GM20000 (cell line): ENCODE data around the gene PRKAA1.
"Not testable (repeated sequence)": the region's sequence is repeated elsewhere in the genome, so short reads cannot be mapped to it uniquely, and the experiment has no call there.

Source experiments
- DNase-seq: peaks from one replicate; pipeline ENCODE4 v3.0.0; 2012; ENCODE audit warnings: low spot score
- CTCF ChIP-seq: IDR thresholded peaks from 2 replicates; pipeline ENCODE4 v1.5.1; 2012; ENCODE audit warnings: mild to moderate bottlenecking, control low read depth; ENCODE audit errors: extremely low read depth, missing control alignments

The PRKAA1 gene

GRCh38 chr5:40791715-40792139 lies 6.4 kb downstream of the PRKAA1 start:
- no peak for DNase-seq
- TF ChIP-seq CTCF, result no peak

DNA sequence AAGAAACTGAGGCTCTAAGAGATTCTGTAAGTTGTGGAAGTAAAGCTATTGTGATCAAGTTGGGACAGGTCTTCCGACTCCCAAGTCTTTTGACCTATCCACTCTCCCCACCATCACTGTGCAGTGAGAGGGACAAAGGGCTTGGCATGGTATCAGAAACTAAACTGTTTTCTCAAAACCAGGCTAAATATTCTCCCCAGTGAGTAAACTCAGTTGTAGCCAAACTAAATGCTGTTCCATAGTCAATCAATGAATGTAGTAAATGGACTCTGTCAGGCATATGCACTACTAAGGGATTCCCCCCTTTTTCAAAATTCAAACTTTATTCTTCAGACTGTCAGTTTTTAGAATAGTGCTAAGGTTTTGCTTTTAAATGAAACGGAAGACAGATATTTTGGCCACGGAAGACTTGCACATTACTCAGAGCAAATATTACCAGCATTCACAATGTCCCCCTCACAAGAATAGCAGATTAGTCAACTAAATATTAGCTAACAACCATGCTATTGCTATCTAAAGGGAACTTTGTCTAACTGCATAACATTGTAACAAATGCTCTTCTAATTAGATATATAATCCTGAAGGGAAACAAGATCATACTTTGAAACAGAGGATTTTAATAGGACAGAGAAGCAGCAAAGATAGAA lies 7.1 kb downstream of the PRKAA1 start:
- no peak for TF ChIP-seq CTCF
- no peak for DNase-seq

DNA sequence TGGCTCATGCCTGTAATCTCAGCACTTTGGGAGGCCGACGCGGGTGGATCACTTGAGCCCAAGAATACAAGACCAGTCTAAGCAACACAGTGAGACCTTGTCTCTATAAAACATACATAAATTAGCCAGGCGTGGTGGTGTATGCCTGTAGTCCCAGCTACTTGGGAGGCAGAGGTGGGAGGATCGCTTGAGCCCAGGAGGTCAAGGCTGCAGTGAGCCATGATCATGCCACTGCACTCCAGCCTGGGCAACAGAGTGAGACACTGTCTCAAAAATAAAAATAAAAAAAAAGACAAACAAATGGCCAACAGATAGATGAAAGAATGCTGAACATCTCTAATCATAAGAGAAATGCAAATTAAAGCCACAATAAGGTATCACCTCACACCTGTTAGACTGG lies 9.2 kb downstream of the PRKAA1 start:
- DNase-seq, result not testable (repeated sequence)

DNA sequence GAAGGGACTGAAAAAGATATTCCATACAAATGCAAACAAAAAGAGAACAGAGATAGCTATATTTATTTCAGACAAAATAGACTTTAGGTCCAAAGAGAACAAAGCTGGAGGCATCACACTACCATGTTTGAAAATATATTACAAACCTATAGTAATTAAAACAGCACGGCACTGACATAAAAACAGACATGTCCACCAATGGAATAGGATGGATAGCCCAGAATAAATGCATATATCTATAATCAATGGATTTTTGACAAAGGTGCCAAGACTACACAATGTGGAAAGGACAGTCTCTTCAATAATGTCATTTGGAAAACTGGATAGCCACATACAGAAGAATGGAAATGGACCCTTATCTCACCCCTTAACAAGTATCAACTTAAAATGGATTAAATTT lies 10.2 kb downstream of the PRKAA1 start:
- no peak for DNase-seq
- TF ChIP-seq CTCF, result no peak

DNA sequence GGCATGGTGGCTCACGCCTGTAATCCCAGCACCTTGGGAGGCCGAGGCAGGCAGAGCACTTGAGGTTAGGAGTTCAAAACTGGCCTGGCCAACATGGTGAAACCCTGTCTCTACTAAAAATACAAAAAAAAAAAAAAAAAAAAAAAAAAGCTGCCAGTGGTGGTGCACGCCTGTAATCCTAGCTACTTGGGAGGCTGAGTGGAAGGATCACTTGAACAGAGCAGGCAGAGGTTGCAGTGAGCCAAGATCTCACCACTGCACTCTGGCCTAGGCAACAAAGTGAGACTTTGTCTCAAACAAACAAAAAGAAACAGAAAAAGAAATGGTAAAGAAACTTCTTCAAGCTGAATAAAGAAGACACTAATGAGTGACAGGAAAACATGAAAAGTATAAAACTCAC lies 11.5 kb downstream of the PRKAA1 start:
- DNase-seq, result not testable (repeated sequence)

DNA sequence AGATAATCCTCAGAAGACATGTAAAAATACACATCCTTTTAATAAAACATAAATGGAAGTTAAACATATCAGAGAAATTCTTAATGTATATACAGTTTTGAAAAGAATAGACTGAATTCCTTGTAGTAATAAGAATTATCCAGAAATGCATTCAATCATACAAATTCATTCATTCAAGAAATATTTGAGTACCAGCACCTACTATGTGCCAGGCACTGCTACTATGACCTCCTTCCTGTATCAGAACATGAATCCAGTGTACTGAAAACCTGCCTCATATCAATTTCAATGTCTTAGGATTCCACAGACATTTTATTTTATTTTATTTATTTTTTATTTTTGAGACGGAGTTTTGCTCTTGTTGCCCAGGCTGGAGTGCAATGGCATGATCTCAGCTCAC lies 13.3 kb downstream of the PRKAA1 start:
- no peak for TF ChIP-seq CTCF
- DNase-seq, result no peak

GRCh38 chr5:40784027-40784653 lies 14.0 kb downstream of the PRKAA1 start:
- DNase-seq, result no peak
- no peak for TF ChIP-seq CTCF

- no peak for DNase-seq
- no peak for TF ChIP-seq CTCF
Observed at GRCh38 chr5:40781843-40782409, 16.2 kb downstream of the PRKAA1 start.
